Vagina (tissue), 2 donors: Measurements from ENCODE around the gene STAB2.

ENCODE experiments used
- POLR2A ChIP-seq, 2 donors: fragments of 450-650 bp; IDR thresholded peaks; one replicate each; pipeline ENCODE4 v1.6.1; 2017; ENCODE audit warnings: antibody characterized with exemption in 2 of 2, mild to moderate bottlenecking in 2 of 2, moderate library complexity in 2 of 2
- TF ChIP-seq, protein P1 (sequence below), 3 experiments: fragments of 450-650 bp in 2 of 3; fragments of 200-600 bp in 1 of 3; sonication (generic) in 1 of 3; IDR thresholded peaks; one replicate each; pipeline ENCODE4 v1.5.1; 2017 to 2019; ENCODE audit warnings: antibody characterized with exemption in 3 of 3, mild to moderate bottlenecking in 2 of 3, moderate library complexity in 2 of 3

DNA sequence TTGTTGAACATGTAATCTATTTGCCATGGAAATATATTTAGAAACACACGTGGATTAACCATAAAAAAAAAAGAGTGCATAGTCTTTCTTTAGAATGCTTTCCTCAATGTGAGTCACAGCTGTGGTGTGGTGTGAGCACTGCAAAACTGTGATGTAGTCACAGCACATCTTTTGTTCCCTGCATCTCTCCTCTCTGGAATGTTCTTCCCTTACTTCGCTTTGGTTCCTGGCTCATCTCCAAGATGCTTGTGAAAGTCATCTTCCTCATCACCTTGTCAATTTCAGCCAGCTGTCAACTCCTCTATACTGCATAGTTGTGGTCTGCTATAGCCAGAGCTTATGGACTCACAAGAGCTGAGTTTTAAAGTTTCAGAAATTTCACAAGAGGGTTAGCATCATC, 60.2 kb downstream of the STAB2 start:
- TF ChIP-seq, protein P1, sequence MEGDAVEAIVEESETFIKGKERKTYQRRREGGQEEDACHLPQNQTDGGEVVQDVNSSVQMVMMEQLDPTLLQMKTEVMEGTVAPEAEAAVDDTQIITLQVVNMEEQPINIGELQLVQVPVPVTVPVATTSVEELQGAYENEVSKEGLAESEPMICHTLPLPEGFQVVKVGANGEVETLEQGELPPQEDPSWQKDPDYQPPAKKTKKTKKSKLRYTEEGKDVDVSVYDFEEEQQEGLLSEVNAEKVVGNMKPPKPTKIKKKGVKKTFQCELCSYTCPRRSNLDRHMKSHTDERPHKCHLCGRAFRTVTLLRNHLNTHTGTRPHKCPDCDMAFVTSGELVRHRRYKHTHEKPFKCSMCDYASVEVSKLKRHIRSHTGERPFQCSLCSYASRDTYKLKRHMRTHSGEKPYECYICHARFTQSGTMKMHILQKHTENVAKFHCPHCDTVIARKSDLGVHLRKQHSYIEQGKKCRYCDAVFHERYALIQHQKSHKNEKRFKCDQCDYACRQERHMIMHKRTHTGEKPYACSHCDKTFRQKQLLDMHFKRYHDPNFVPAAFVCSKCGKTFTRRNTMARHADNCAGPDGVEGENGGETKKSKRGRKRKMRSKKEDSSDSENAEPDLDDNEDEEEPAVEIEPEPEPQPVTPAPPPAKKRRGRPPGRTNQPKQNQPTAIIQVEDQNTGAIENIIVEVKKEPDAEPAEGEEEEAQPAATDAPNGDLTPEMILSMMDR (IDR thresholded peaks at IDR 0.05): no peak
- no peak for TF ChIP-seq POLR2A (IDR thresholded peaks at IDR 0.05)
